ENCODE results near the gene ANXA2.

DNA sequence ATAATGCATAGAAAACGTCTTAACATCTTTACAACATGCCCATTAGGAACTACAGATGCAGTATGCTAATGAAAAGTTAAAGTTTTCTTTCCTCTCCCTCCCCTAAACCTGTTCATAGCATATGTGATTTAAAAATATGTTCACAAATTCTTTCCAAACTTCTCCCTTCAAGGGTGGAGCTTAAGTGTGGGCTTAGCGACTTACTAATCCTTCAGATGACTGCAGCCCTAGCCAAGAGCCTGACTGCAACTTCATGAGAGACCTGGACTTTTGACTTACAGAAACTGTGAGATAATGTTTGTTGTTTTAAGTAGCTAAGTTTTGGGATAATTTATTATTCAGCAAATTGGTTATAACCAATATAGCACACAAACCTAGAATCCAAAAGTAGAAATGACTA lies 22.0 kb upstream of the ANXA2 start:
- TF ChIP-seq, protein P1, sequence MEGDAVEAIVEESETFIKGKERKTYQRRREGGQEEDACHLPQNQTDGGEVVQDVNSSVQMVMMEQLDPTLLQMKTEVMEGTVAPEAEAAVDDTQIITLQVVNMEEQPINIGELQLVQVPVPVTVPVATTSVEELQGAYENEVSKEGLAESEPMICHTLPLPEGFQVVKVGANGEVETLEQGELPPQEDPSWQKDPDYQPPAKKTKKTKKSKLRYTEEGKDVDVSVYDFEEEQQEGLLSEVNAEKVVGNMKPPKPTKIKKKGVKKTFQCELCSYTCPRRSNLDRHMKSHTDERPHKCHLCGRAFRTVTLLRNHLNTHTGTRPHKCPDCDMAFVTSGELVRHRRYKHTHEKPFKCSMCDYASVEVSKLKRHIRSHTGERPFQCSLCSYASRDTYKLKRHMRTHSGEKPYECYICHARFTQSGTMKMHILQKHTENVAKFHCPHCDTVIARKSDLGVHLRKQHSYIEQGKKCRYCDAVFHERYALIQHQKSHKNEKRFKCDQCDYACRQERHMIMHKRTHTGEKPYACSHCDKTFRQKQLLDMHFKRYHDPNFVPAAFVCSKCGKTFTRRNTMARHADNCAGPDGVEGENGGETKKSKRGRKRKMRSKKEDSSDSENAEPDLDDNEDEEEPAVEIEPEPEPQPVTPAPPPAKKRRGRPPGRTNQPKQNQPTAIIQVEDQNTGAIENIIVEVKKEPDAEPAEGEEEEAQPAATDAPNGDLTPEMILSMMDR (IDR thresholded peaks at IDR 0.05; ENCODE audit: low read depth, low read length), result no peak
- no peak for TF ChIP-seq POLR2A (IDR thresholded peaks at IDR 0.05; ENCODE audit: extremely low read depth, insufficient read length)
- TF ChIP-seq, protein P2, sequence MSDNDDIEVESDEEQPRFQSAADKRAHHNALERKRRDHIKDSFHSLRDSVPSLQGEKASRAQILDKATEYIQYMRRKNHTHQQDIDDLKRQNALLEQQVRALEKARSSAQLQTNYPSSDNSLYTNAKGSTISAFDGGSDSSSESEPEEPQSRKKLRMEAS (IDR thresholded peaks at IDR 0.05; ENCODE audit: low read depth, low read length), result no peak
